K562 (cell line): ENCODE results near the gene DEGS1. TPM values are rescaled to one million over a fixed set of nuclear protein-coding genes. Genes with fewer than 3 reads are reported as not detected.

ENCODE experiments used
- ARID1B ChIP-seq: fragments of 450-650 bp; IDR thresholded peaks from 2 replicates; pipeline ENCODE4 v1.6.1; 2016; ENCODE audit warnings: antibody characterized with exemption, mild to moderate bottlenecking, inconsistent platforms
- HIVEP1 ChIP-seq: fragments of 250-450 bp; sonication (Bioruptor Pico); IDR thresholded peaks from 2 replicates; pipeline ENCODE4 v1.4.0; 2020; ENCODE audit warnings: mild to moderate bottlenecking
- PREB ChIP-seq: sonication (generic); formaldehyde crosslinking; IDR thresholded peaks from 2 replicates; pipeline ENCODE4 v1.8.1; 2023; ENCODE audit warnings: mild to moderate bottlenecking, missing genetic modification reagents
- SIRT6 ChIP-seq: IDR thresholded peaks from one replicate; pipeline ENCODE4 v1.6.1; 2012; ENCODE audit warnings: low read depth, mild to moderate bottlenecking, control low read depth, inconsistent platforms, low read length, moderate library complexity
- SMARCC2 ChIP-seq: fragments of 450-650 bp; IDR thresholded peaks from 2 replicates; pipeline ENCODE4 v1.6.1; 2017; ENCODE audit warnings: antibody characterized with exemption, moderate library complexity, mild to moderate bottlenecking, low read depth
- ZBTB40 ChIP-seq, 2 experiments: fragments of 450-650 bp in 1 of 2; sonication (generic) in 1 of 2; formaldehyde crosslinking in 1 of 2; IDR thresholded peaks; 2 replicates each; pipeline versions ENCODE4 v1.7.1 to v1.9.0; 2016 to 2022; ENCODE audit warnings: inconsistent platforms in 1 of 2, mild to moderate bottlenecking in 1 of 2, missing genetic modification reagents in 1 of 2
- ZNF175 ChIP-seq: fragments of 200-800 bp; sonication (Bioruptor generic); IDR thresholded peaks from 2 replicates; pipeline ENCODE4 v1.6.1; 2016; ENCODE audit warnings: low read depth, mild to moderate bottlenecking, missing genetic modification characterization, missing compliant biosample characterization
- ZNF318 ChIP-seq, 2 experiments: fragments of 450-650 bp; IDR thresholded peaks; 2 replicates each; pipeline ENCODE4 v1.6.1; 2016; ENCODE audit warnings: mild to moderate bottlenecking in 2 of 2, borderline replicate concordance in 1 of 2, low read depth in 1 of 2, moderate library complexity in 1 of 2
- polyA plus RNA-seq, 8 experiments: library from polyadenylated mRNA; depleted of rRNA in 4 of 8; stranded (reverse) in 5 of 8; unstranded in 3 of 8; fragments of >200 nt; fragmentation: Nextera tagmentation in 2 of 8; fragmentation: Illumina TruSeq in 1 of 8; extraction: Ambion mirVana in 2 of 8; extraction: Trizol in 1 of 8; gene quantifications; 2 replicates each; pipeline versions ENCODE4 v1.2.1 to v1.2.3, GENCODE V29; 2011 to 2014; ENCODE audit warnings: inconsistent platforms in 1 of 8, missing spikeins in 1 of 8
- total RNA-seq, 7 experiments: library from RNA; depleted of rRNA in 6 of 7; stranded (reverse); fragments of >200 nt in 6 of 7; fragmentation: Illumina TruSeq in 2 of 7; extraction: Trizol in 2 of 7; gene quantifications; 2 replicates each; pipeline versions ENCODE4 v1.2.1 to v1.2.3, GENCODE V29; 2011 to 2021; ENCODE audit warnings: low replicate concordance in 1 of 7

The DEGS1 gene
- total and polyA plus RNA-seq, 9 of the 15 experiments (the other 6 are each of a cell fraction or from before 2014, with no cell fraction given): 12.3 to 95.0 (median 38.8) TPM

- 0 out of 2 replicates have a peak, but pooled peaks have one; percentile 12 for TF ChIP-seq ZBTB40 (IDR thresholded peaks at IDR 0.05)
- TF ChIP-seq ZBTB40 (CRISPR knock-in tag; IDR thresholded peaks at IDR 0.05): no peak
- TF ChIP-seq ZNF175 (CRISPR knock-in tag): no peak
- TF ChIP-seq SIRT6: no peak
- TF ChIP-seq SMARCC2: peak; percentile 96; the same call in 1 of the 2 replicates
- no peak for TF ChIP-seq HIVEP1 (CRISPR knock-in tag)
- peak; percentile 99 for TF ChIP-seq ARID1B
- TF ChIP-seq PREB: peak; percentile 65; the same call in 1 of the 2 replicates
- TF ChIP-seq ZNF318 (IDR thresholded peaks at IDR 0.05; ENCODE audit: borderline replicate concordance in 1 of 2, low read depth in 1 of 2): peak in 1 of 2 experiments; percentile 19; a peak in 1 of 4 replicates
Observed at GRCh38 chr1:224160171-224160682, 22.8 kb upstream of the DEGS1 start (continued).
